Activated CD4-positive, alpha-beta T cell treated with anti-CD3 and anti-CD28 coated beads, Interleukin-2, amount 50 U/mL, for 24 hours (primary cell): ENCODE measurements around the gene IL4I1.

ENCODE experiments used
- DNase-seq, 2 donors: peaks; one replicate each; pipeline ENCODE4 v3.0.0-alpha.2; 2020; ENCODE audit warnings: low read depth in 1 of 2, low spot score in 1 of 2

The IL4I1 gene

GRCh38 chr19:49852631-49853126, 44.0 kb downstream of the IL4I1 start:
- DNase-seq: no peak

- no peak for DNase-seq
Measured at GRCh38 chr19:49851456-49852259, 45.0 kb downstream of the IL4I1 start.

- DNase-seq: peak; percentile 82 to 84
Measured at GRCh38 chr19:49850487-49851342, 46.0 kb downstream of the IL4I1 start, which contains the start of gene PTOV1. Gene PTOV1, plus strand, starts transcription at chr19:49851159.

- no peak for DNase-seq
Measured at GRCh38 chr19:49850221-49850486, 46.5 kb downstream of the IL4I1 start.

- no peak for DNase-seq
Measured at GRCh38 chr19:49849433-49850220, 47.1 kb downstream of the IL4I1 start.

GRCh38 chr19:49848938-49849337, 47.7 kb downstream of the IL4I1 start:
- DNase-seq: no peak

- DNase-seq: no peak
Measured at GRCh38 chr19:49847731-49848696, 48.7 kb downstream of the IL4I1 start.

- no peak for DNase-seq
Measured at GRCh38 chr19:49846408-49846807, 50.3 kb downstream of the IL4I1 start.

GRCh38 chr19:49845414-49845813, 51.3 kb downstream of the IL4I1 start:
- no peak for DNase-seq

GRCh38 chr19:49844138-49845095, 52.3 kb downstream of the IL4I1 start:
- DNase-seq: no peak

GRCh38 chr19:49843265-49843664, 53.4 kb downstream of the IL4I1 start:
- no peak for DNase-seq

GRCh38 chr19:49840736-49841249, 55.9 kb downstream of the IL4I1 start:
- no peak for DNase-seq

- no peak for DNase-seq
Measured at GRCh38 chr19:49840321-49840720, 56.4 kb downstream of the IL4I1 start.

GRCh38 chr19:49839713-49840112, 57.0 kb downstream of the IL4I1 start:
- no peak for DNase-seq
